ENCODE measurements around the gene PXDC1.

PXDC1 gene

DNA sequence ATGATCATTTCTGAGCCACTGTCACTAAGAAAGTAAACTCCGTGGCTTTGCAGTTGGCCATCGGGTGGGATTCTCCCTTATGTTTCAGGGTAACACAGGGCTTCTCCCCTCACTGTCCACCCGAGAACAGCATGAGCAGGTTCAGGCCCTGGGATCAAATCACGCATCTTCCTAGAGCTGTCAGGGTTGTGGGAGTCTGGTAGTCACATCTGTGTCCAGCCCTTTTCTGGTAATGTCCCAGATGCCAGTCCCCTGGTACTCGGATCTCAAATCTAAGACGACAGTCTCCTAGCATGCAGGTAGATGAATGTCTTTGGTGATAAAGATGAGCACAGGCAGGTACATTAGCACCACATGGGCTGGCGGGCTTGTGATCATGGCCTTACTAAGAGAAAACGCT lies 4.8 kb downstream of the PXDC1 start:
- no peak for DNase-seq (ENCODE audit: low spot score)

DNA sequence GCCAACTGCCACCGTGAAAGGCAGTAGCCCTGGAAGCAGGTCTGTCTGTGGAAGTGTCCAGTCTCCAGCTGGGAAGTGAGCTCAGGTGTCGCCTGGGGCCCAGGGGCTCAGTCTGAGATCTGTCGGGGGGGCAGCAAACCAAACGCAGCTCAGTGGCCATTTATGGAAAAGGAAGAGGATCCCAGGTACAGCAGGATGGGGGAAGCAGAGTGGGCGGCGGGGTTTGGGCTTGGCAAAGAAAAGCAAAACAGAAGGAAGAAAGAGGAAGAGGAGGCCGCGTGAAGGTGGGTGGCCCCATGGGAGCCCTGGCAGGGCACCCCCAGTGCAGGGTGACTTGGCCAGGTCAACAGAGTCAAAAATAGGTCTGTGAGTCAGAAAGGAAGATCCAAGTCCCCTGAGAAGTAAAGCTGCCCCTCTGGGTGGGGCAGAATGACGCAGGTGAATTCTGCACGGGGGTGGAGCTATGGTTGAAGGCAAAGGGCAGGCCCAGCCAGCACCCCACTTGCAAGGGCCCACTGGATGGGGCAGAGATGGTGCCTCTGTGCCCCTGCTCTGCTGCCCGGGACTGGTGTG lies 5.3 kb downstream of the PXDC1 start:
- no peak for DNase-seq (ENCODE audit: low spot score)

DNA sequence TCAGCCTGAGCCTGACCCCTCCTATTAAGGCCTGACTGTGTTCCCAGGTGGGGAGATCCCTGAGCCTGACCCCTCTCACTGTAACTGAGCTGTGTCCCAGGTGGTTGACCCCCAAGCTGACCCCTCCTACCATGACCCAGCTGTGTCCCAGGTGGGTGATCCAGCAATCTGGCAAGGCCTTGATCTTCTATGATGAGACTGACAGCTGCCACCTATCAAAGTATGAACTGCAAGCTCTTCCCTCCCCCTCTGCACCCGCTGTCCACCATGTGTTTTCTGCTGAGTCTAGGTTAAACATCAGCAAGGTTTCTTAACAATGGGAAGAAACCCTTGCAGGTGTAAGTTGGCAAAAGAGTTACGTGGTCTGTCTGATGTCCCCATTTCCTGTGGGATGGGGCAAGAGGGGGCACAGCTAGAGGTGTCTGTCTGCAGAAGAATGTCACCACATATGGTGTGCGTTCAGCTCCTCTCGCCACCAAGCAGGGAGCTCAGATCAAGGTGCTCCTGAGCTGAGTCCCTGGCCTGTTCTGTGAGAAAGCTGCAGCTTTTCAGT lies 5.9 kb downstream of the PXDC1 start:
- DNase-seq (ENCODE audit: low spot score) = no peak

DNA sequence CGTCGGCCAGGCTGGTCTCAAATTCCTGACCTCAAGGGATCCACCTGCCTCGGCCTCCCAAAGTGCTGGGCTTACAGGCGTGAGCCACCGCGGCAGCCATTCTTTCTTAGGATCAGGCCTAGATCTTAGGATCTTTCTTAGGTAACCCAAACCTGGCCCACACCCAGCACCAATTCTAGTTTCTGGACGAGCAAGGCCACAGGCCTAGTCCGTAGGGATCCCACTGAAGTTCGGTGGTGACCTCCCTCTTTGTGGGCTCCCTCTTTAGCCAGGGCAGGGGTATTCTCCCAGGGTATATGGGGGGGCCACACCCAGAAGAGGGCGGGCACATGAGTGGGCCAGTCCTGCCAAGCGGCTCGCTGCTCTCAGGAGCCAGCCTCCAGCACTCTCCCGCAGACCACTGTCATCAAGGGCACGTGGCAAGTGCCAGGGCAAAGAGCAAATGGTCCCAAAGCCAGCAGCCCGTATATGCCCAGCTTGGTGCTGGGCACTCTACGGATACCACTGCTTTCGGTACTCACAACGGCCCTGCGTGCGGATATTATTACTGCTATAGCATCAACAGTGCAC lies 6.5 kb downstream of the PXDC1 start:
- DNase-seq (ENCODE audit: low spot score) = no peak

DNA sequence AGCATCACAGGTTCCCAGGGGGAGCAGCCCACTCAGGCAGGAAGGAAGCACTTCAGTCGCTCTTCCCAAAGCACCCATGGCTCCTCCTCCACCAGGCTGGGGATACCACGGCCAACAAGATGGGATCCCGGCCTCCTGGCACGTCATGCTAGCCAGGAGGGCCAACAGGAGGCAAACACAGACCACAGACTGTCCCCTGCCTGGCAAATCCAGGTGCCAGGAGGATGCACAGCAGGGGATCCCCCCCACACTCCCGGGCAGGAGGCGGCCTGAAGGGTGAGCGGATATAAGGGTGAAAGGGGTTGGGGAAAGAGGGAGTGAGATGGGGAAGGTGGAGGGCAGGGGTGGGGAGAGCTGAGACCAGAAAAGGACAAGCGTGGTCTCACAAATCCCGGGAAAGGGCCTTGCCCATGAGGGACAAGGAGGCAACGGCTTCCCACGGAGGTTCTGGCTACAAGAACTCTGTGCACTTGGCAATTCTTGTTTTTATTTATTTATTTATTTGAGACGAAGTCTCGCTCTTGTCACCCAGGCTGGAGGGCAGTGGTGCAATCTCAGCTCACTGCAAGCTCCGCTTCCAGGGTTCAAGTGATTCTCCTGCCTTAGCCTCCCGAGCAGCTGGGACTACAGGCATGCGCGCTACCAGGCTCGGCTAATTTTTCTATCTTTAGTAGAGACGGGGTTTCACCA lies 7.2 kb downstream of the PXDC1 start:
- DNase-seq (ENCODE audit: low spot score) = no peak

DNA sequence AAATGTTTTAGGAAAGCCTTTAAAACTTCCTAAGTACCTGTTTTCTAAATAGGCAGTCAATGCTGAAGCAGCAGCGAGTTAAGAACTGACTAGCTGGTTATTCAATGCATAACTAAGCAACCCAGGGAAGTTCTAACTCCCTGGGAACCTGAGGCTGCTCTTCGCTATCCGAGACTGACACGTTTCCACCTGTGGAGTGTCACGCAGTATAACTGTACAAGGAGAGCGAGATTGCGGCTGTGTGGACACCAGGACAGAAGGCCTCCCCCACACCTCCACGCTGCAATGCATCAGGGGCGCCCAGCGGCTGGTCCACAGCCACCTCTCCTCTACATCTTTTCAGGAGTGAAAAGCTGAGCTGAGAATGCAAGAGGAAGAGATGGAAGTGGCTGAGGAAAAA lies 8.0 kb downstream of the PXDC1 start:
- no peak for DNase-seq (ENCODE audit: low spot score)

DNA sequence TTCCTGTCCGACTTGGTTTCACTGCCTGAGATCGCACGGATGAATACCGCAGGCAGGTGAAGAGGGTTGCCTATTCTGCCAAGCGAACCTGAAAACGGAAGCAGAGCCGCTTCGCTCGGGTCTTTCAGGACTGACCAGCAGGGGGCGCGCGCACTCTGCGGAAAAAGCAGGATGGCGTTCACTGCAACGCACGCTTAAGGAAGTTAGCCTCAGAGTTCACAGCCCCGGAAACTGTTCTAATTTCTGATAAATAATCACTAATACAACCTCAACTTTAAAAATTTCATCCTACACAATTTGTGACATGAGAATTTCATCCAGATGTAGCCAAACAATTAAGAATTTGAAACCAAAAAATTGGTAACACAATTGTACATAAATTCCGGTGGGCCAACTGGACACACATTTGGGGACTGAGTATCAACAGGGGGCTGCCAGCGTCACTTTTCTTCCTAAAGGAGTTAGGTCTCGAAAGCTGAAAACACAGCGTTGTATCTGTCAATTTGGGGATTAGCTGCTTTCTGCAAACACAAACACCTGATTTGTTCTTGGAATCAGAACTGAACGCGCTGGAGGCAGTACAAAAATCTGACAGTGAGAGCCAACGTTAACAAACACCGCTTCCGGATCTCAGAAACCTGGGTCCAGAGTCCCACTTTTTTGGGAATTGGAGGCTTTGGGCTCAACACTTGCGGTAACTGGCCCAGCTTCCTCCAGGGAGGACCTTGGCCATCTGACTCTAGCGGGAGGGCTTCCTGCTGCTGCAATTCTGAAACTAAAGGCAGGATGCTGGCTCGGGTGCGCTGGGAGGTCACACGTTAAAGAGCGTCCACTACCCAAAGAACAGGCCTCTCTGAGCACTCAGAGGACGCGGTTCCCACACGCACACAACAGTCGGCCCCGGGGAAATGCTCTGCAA lies 8.8 kb downstream of the PXDC1 start:
- DNase-seq (ENCODE audit: low spot score) = peak; percentile 89

DNA sequence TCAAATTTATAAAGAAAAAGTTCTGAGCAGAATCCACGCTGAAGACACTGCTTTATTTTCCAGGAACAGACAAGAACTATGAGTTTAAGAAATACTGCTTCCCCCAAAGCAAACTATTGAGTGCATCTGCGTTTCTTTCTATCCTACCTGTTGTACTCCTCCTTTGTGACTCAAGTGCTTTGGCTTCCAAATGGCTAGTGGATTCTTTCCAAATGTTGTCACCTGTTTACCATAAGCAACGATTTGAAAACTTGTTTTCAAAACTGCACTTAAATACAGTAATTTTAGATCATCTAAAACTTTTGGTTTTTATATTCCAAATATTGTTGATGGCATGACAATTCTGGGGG lies 9.5 kb downstream of the PXDC1 start:
- no peak for DNase-seq (ENCODE audit: low spot score)

DNA sequence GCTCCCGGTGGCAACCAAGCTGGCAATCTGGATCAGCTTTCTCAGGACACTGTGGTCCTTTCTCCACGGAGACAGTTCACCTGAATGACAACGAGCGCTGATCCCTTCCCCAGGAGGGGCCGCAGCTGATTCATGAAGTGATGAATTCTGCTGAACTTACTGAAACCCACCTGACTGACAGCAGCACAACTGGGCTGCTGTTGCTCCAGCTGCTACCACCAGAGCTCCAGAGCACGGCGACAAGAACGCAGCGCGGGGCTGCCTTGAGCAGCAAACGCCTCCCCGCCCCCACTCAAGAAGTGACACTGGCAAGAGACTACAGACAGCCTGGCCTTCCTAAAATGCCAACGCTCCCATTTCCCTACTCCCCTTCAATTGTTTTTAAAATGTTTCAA lies 10.0 kb downstream of the PXDC1 start:
- DNase-seq (ENCODE audit: low spot score) = no peak

DNA sequence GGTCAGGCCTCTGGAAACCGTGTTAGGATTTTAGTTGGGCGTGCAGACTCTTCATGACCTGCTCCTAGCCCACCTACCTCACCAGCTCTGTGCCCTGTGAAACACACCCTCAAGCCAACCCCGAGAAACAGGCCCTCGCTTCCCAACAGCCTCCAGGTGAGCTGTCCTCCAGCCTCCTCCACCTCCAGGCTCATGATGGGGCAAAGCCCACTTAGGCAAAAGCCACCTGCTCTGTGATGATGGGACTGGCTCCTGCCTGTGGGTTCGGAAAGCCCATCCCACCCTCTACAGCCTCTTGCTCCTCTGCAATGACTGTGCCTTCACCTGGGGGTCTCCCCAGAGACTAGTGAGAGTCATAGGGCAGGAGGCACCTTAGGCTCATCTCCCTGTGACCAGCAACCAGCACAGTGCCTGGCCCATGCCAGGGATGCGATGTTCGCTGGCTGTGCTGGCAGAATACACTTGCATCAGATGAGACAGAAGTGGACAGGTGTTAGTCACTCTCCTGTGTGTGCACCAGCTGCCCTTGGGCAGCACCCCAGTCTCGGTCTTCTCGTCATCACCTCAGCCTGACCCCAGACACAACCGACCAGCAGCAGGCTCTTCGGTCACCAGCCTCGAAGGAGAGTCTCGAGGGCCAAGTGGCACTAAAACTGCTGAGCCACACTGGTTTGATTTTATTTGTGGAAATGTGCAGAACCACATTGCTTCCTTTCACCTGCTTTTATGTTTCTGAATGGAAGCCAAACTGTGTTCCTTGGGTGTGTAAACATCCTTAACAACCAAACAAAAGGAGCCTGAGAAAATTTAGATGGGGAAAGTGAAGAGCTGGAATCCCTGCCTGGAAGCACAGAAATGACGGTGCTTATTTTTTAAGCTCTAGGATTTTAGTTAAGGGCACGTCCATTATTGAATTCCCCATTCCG lies 10.7 kb downstream of the PXDC1 start:
- no peak for DNase-seq (ENCODE audit: low spot score)

DNA sequence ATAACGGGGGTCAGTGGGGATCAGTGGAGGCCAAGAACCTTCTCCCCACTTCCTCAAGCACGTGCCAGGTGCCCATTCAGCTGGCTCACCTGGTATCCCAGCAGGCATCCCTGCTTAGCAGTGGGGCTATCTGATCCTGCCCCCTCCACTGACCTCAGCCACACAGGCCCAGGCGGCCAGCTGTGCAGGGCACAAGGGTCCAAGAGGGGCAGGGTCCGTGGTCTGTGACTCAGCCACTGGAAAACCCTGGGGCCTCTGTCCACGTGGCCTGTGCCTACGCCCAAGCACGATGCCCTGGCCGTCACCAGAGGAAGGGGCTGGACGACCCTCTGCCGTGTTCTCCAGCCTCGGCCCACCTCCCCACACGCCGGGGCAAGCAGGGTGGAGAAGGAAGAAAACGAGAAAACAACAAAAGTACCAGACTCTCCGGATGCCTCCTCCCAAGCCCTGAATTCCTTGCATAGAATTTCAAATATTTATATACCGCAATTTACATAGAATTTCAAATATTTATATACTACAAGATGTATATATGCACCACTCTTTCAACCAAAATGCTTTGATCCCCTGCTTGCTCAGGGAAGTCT lies 12.1 kb downstream of the PXDC1 start:
- DNase-seq (ENCODE audit: low spot score) = no peak

DNA sequence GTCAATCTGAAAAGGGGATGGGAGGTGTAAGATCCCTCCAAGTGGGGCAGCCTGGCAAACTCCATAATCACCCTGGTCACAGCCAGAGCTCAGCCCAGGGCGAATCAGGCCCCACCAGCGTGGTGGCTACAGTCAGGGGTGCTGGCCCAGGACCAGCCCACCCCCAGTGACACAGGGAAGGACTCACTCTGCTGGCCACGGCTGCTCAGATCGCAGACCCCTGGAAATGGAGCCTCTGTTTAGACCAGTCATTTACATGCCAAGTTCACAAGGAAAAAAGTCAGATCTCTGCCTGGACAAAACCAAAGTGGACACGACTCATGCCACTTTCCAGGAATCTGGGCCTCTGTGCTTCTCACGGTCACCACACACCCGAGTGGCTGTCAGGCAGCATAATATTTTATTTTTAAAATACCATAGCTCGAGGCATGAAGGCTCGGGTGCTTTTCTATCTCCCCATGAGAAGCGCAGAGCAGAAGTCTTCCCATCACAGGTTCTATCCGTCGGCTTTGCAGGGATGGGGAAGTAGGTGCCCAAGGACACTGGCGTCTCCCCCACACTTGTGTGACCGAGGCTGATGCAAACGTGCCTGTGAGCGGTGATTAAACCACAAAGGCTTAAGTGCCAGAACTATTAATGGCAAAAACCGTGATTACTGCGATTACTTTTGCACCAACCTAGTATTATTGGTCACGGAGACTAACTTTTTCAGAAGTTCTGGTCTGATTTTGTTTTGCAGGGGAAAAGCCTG lies 13.0 kb downstream of the PXDC1 start:
- no peak for DNase-seq (ENCODE audit: low spot score)

DNA sequence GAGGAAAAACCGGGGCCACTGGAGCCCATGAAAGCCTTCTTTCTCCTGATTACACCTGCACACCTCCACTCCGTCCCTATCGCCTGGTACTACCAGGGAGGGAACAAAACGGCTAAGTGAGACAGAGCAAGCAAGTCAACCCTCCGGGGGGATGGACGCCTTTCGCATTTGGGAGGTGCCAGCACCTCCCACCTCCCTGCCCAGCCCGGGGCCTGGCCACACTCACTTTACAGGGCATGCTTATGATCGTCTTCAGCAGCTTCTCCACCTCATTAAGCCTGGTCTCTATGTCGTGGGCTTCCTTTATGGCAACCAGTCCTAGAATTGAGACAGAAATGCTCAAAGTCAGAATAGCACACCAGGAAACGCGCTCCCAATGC lies 13.7 kb downstream of the PXDC1 start:
- DNase-seq (ENCODE audit: low spot score) = no peak

DNA sequence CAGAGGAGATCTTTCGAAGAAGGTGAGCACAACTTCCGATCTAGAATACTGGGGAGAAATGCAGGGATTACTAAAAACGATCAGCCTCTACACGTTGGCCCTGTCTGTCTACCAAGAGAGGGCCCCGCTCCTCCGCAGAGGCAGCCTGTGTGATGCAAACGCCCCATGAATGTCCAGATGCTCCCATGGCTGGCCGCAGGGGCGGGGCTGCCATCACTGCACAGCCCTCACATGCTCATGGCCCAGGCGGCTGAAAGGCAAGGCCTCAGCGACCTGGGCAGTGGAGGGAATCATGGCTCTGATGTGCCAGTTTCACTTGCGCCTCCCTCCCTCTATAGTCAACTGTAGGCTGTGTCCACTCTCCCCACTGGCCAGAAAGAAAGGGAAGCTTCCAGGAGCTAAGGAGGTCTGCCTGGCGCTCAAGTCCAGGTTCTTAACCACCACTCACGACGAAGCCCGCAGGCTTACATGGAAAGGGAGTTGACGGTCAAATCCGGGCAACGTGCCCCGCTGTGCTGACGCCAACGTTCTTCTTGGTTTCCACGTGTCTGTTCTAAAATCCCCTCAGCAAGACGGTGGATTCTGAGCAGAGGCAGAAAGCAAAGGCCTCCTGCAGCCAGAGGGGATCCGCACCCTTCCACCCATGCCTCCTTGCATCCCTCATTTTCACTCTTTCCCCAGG lies 14.2 kb downstream of the PXDC1 start:
- DNase-seq (ENCODE audit: low spot score) = no peak

DNA sequence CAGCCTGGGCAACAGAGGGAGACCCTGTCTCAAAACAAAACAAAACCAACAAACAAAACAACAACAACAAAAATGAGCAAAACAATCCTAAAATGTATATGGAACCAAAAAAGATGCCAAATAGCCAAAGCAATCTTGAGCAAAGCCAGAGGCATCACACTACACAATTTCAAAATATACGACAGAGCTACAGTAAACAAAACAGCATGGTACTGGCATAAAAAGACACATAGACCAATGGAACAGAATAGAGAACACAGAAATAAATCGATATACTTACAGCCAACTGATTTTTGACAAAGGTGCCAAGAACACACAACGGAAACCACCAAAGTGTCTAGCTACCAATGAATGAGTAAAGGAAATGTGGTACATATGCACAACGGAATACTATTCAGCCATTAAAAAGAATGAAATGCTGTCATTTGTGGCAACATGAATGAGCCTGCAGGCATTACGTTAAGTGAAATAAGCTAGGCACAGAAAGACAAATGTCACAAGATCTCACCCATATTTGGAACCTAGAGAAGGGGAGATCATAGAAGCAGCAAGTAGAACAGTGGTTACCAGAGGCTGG lies 16.4 kb downstream of the PXDC1 start:
- no peak for DNase-seq (ENCODE audit: low spot score)

DNA sequence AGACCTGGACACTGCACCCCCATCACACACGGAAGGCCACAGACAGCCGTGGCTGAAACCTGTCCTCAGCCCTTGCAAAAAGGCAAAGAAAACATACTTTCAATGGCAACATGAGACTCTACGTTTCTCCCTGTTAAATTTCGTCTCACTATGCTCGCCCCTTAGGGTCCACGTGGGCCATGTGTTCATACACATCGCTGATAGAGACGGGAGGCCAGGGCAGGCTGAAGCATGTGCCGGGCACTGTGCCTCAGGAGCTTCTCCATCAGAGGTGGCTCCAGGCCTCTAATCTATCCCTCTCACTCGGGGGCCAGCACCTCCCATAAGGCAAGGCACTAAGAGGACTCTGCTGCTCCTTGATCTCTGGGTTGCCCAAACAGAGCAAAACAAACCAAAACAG lies 17.5 kb downstream of the PXDC1 start:
- no peak for DNase-seq (ENCODE audit: low spot score)

DNA sequence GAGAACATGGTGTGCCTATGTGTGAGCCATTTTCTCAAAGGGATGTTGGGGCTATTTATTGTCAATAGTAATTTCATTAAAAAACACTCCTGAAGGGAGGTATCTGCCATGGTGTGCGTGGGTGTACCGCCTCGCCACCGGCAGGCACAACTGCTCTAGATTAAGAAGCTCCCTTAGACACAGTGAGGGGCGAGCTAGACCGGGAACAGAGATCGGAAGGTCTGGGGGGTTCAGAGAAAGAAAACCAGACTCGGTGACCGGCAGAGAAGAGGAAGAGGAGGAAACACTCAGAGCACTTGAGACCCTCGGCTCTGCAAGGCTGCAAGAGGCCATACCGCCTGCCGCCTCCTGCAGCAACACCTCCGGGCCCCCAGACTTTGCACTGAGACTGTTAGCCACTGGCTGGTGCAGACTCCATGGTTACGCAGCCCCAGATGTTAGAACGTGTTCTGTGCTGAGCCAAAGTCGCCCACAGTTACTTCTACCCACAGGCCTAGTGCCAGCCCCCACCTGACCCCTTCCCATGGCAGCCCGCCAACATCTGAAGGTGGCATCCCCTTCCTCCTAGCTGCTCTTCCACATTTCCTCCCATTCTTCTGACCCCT lies 18.1 kb downstream of the PXDC1 start:
- no peak for DNase-seq (ENCODE audit: low spot score)

DNA sequence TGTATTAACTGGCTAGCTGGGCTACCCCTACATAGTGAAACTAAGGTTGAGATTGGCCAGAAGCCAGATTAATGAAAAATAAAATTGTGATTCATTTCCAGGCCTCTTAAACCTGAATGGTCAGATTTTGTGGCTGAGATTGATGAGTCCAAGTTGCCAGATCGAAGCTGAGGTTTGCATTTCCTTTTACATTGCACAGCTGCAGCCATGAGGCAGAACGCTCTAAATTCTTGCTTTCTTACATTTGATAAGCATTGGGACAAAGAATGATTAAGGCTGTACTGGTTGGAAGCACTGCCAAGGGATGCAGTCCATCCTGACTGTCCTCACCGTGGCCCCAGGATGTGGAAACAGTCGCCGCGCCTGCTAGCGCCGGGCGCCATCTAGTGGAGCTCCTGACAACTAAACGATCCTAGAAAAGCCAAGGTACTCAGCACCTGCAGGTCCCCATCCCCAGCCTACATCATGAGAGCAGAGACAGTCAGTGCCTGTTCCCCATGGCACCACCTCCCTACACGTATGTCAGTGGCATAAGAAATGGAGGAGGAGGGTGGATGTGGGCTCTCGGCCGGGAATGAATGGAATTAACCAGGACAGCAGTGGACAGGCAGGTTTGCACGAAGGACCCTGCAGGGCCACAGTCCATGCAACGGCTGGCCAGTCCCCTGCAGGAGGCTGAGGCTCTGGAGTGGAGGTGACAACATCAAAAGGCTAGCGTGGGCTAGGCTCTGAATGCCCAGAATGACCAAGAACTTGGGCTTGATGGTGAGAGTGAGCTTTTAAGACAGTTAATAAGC lies 19.0 kb downstream of the PXDC1 start:
- DNase-seq (ENCODE audit: low spot score) = peak; percentile 86
